Astrocyte (in vitro differentiated cells and primary cell): Measurements from ENCODE around the gene ISG15. TPM values are rescaled to one million over a fixed set of nuclear protein-coding genes. Genes with fewer than 3 reads are reported as not detected.

Source experiments
- DNase-seq: peaks from one replicate; pipeline ENCODE4 v3.0.0-alpha.2; 2010; ENCODE audit warnings: low read depth
- FAIRE-seq: peaks from 2 replicates; lab custom pipeline; 2011; peaks lifted over from hg19 to GRCh38; lab: Jason Lieb, UNC
- H2AFZ ChIP-seq: 2 replicates; pipeline ENCODE4 v1.6.0; 2012; ENCODE audit warnings: low read depth, low read length, inconsistent platforms
- H3K27ac ChIP-seq: 2 replicates; pipeline ENCODE4 v1.5.1; 2011; ENCODE audit warnings: low read depth, low read length, inconsistent platforms
- H3K27me3 ChIP-seq: 2 replicates; pipeline ENCODE4 v1.6.0; 2011; ENCODE audit warnings: low read length, inconsistent platforms; ENCODE audit not compliant: insufficient read depth
- H3K36me3 ChIP-seq: 2 replicates; pipeline ENCODE4 v1.5.1; 2011; ENCODE audit warnings: low read length, inconsistent platforms; ENCODE audit not compliant: insufficient read depth
- H3K4me1 ChIP-seq: 2 replicates; pipeline ENCODE4 v1.5.1; 2011; ENCODE audit warnings: low read length, inconsistent platforms; ENCODE audit not compliant: insufficient read depth
- H3K4me2 ChIP-seq: 2 replicates; pipeline ENCODE4 v1.6.0; 2012; ENCODE audit warnings: low read length, inconsistent platforms
- H3K4me3 ChIP-seq: 2 replicates; pipeline ENCODE4 v1.5.1; 2011; ENCODE audit warnings: low read depth, mild to moderate bottlenecking, low read length, inconsistent platforms; ENCODE audit not compliant: insufficient read depth
- H3K79me2 ChIP-seq: 2 replicates; pipeline ENCODE4 v1.6.0; 2012; ENCODE audit warnings: mild to moderate bottlenecking, low read length, inconsistent platforms; ENCODE audit not compliant: insufficient read depth
- H3K9ac ChIP-seq: 2 replicates; pipeline ENCODE4 v1.6.0; 2012; ENCODE audit warnings: mild to moderate bottlenecking, low read length, inconsistent platforms
- H3K9me3 ChIP-seq: 2 replicates; pipeline ENCODE4 v1.5.1; 2012; ENCODE audit warnings: low read depth, mild to moderate bottlenecking, low read length, inconsistent platforms; ENCODE audit not compliant: insufficient read depth
- H4K20me1 ChIP-seq: 2 replicates; pipeline ENCODE4 v1.6.0; 2012; ENCODE audit warnings: low read length, inconsistent platforms; ENCODE audit not compliant: insufficient read depth
- H3K27ac Mint-ChIP-seq: one replicate; pipeline ENCODE4 v1.8.0; 2021; ENCODE audit warnings: mild to moderate bottlenecking, mixed read lengths; ENCODE audit not compliant: unreplicated experiment
- H3K27me3 Mint-ChIP-seq: one replicate; pipeline ENCODE4 v1.8.0; 2021; ENCODE audit warnings: low read depth, mixed read lengths; ENCODE audit not compliant: unreplicated experiment
- H3K36me3 Mint-ChIP-seq: one replicate; pipeline ENCODE4 v1.8.0; 2021; ENCODE audit warnings: low read depth, mixed read lengths; ENCODE audit not compliant: unreplicated experiment
- H3K4me1 Mint-ChIP-seq: one replicate; pipeline ENCODE4 v1.8.0; 2021; ENCODE audit warnings: low read depth, mixed read lengths; ENCODE audit not compliant: unreplicated experiment
- H3K4me3 Mint-ChIP-seq: one replicate; pipeline ENCODE4 v1.8.0; 2021; ENCODE audit warnings: mild to moderate bottlenecking, moderate library complexity, mixed read lengths; ENCODE audit not compliant: unreplicated experiment
- H3K9me3 Mint-ChIP-seq: one replicate; pipeline ENCODE4 v1.8.0; 2021; ENCODE audit warnings: mild to moderate bottlenecking, mixed read lengths; ENCODE audit not compliant: unreplicated experiment
- CTCF ChIP-seq: IDR thresholded peaks from 2 replicates; pipeline ENCODE4 v1.5.1; 2011; ENCODE audit warnings: low read depth, mild to moderate bottlenecking, inconsistent platforms, low read length, moderate library complexity; ENCODE audit not compliant: insufficient read depth
- EZH2 ChIP-seq: IDR thresholded peaks from 2 replicates; pipeline ENCODE4 v1.6.1; 2012; ENCODE audit warnings: mild to moderate bottlenecking, low read length, inconsistent platforms; ENCODE audit not compliant: insufficient read depth
- total RNA-seq: library from RNA; stranded (reverse); gene quantifications from 2 replicates; pipeline ENCODE4 v1.2.1, GENCODE V29; 2021

Gene ISG15
- total RNA-seq, 1 donor from 2014 or later, result 1,830 TPM

DNA sequence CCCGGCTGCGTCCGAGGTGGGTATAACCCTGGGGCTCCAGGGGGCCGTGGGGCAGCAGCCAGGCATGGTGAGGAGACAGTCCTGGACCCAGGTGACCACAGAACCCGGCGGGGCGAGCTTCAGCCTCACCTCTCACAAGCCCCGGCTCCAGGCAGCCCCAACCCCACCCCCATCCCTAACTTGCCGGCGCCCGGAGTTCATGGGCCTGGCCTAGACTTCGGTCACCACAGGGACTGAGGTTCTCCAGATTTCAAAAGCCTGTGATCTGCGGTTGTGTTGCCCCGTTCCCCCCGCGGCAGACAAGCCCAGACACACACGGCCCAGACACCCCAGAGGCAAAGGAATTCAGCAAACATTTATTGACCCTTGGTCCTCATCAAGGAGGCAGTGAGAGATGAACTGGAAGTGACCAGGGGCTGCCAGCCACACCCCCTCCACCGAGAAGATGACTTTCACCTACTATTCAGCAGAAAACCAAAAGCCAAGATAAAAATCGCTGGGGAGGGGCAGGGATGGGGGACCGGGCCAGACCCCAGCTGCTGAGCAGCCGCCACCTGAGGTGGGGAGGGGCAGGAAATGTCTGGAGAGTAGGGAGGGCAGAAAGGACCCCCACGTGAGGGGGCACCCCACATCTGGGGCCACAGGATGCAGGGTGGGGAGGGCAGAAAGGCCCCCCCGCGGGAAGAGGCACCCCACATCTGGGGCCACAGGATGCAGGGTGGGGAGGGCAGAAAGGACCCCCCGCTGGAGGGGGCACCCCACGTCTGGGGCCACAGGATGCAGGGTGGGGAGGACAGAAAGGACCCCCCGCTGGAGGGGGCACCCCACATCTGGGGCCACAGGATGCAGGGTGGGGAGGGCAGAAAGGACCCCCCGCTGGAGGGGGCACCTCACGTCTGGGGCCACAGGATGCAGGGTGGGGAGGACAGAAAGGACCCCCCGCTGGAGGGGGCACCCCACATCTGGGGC is 17.3 kb upstream of the ISG15 start:
- H3K27ac Mint-ChIP-seq, result peak overlapping the region; percentile 30

DNA sequence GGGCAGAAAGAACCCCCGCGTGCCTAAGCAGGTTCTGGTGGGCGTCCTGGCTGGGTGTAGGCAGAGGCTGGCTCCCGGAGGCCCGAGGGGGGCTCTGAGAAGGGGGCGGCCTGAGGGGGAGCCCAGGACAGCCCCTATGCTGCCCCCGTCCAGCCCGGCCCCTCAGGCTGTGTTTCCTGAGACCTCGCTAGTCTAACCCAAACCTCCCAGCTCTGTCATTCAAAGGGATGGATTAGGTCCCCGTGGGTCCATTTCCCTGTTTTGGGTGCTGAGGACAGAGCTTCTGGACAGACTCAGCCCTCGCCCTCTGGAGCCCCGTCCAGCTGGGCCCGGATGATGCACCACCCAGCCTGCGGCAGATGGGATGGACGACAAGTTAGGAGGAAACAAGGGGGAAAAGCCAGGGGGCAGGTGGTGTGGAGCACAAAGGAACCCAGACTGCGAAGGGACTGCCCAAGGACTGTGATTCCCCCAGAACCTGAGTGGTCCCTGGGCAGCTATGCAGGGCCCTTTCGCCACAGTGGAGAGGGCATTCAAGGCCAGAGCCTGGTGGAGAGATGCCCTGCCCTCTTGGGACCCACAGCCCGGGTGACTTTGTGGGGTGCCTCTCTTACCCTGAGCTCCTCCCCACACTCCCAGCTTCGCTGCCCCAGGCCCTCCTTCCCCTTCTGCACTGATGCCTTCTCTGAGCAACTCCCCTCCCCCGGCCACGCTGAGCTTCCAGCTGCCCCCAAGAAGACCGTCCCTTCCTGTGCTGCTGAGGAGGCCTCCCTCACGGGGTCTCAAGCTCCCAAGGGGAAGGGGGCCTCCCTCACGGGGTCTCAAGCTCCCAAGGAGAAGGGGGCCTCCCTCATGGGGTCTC is 16.2 kb upstream of the ISG15 start:
- H3K27ac ChIP-seq, result no peak overlapping the region
- peak; percentile 3 for TF ChIP-seq EZH2
- TF ChIP-seq CTCF, result no peak
- Mint-ChIP-seq H3K4me1 (peaks cover 9% of the 10 kb centered on the region), H3K9me3 (peaks cover 4% of the 10 kb centered on the region), H3K4me3 (peak overlapping the region; percentile 60), H3K27me3 (peaks cover 3% of the 10 kb centered on the region), H3K36me3 (peaks cover 10% of the 10 kb centered on the region), H3K27ac (peak overlapping the region; percentile 69)
- H4K20me1 ChIP-seq, result peaks cover 14% of the 10 kb centered on the region
- peaks cover 4% of the 10 kb centered on the region for H3K9me3 ChIP-seq
- no peak overlapping the region for H3K4me3 ChIP-seq
- FAIRE-seq (no peak), DNase-seq (no peak)
- H3K79me2 ChIP-seq, result no peaks in the 10 kb centered on the region
- H3K4me1 ChIP-seq, result peaks cover 14% of the 10 kb centered on the region
- peak overlapping the region; percentile 97 for H3K9ac ChIP-seq
- H3K4me2 ChIP-seq, result no peak overlapping the region
- H3K27me3 ChIP-seq, result no peaks in the 10 kb centered on the region
- no peaks in the 10 kb centered on the region for H3K36me3 ChIP-seq
- H2AFZ ChIP-seq, result no peak overlapping the region

More for the DNA sequence above, 17.3 kb upstream of the ISG15 start:
- Mint-ChIP-seq H3K9me3 (peaks cover 11% of the 10 kb centered on the region), H3K27me3 (peaks cover 10% of the 10 kb centered on the region), H3K36me3 (peaks cover 16% of the 10 kb centered on the region), H3K4me3 (peak overlapping the region; percentile 76), H3K4me1 (peaks cover 9% of the 10 kb centered on the region)
- Histone ChIP-seq H2AFZ (no peak overlapping the region), H4K20me1 (peaks cover 13% of the 10 kb centered on the region), H3K4me2 (no peak overlapping the region), H3K9ac (no peak overlapping the region), H3K27me3 (no peaks in the 10 kb centered on the region), H3K36me3 (no peaks in the 10 kb centered on the region), H3K4me1 (peaks cover 11% of the 10 kb centered on the region), H3K79me2 (no peaks in the 10 kb centered on the region), H3K27ac (no peak overlapping the region), H3K9me3 (peaks cover 4% of the 10 kb centered on the region), H3K4me3 (no peak overlapping the region)
- no peak for DNase-seq
- no peak for TF ChIP-seq CTCF
- TF ChIP-seq EZH2, result no peak
- FAIRE-seq, result no peak
